GM19438 (cell line): Measurements from ENCODE around the gene PPID.
"Not testable (repeated sequence)": the region's sequence is repeated elsewhere in the genome, so short reads cannot be mapped to it uniquely, and the experiment has no call there.

ENCODE experiments used
- ATAC-seq: cut with Tn5 transposase; IDR thresholded peaks from one replicate; pipeline ENCODE4 v1.9.1; 2021; ENCODE audit warnings: low read depth; ENCODE audit not compliant: unreplicated experiment

The PPID gene

DNA sequence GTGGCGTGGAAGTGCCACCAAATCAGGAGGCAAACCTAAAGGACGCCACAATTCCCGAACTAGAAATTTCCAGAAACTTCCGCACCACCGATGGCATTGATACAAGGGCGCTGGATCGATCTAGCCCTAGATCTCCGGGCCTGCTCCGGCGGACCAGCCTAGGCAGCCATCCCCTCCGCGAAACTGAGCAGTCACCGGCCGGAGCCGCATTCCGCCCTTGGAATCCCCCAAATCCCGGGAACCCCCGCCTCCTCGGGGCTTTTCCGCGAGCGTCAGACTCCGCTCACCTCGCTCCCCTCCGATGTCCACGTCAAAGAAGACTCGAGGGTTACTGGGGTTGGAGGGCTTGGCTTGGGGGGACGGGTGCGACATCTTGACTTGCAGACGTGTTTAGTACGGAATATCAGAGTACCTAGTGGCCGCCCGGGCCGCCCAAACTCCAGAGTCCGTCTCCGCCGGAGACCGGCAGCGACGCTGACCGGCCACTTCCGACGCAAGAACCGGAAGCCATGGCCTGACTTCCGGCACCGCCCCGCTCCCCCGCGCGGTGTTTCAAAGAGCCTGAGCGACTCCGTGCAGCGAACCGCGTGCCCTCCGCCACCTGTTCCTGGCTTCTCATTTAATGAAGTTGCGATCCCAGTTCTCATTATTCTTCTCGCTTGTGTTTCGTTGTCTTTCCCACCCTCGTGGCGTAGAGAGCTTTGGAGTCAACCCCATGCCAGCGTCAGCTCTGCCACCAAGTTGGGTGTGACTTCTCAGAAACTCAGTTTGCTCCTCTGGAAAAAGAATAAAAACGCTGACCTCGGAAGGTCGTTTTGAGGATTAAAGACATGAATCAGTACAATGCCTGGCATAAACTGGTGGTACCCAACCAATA is at the start of gene PPID:
Gene PPID (minus strand): TSS at position 480 of the 877 bp plus-strand sequence. CDS start 108 bp downstream, at position 372.
- peak; percentile 99 for ATAC-seq

DNA sequence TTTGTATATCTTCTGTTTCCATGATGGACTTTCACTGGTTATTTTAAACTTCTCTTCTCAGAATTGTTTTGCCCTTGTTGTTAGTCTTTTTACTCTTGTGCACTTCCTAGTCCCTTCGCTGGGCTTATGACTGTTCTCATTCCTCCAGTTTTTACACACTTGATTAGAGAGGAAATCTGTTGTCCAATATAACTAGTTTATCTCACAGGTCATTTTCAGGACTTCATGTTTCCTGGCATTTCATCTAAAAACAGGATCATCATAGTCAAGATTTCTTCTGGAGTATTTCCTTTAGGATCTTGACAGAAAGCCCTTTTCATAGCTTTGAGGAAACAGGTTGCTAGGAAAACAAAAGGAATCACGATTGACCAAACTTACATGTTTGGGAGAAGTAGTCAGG is 48.6 kb upstream of the PPID start:
- no peak for ATAC-seq

DNA sequence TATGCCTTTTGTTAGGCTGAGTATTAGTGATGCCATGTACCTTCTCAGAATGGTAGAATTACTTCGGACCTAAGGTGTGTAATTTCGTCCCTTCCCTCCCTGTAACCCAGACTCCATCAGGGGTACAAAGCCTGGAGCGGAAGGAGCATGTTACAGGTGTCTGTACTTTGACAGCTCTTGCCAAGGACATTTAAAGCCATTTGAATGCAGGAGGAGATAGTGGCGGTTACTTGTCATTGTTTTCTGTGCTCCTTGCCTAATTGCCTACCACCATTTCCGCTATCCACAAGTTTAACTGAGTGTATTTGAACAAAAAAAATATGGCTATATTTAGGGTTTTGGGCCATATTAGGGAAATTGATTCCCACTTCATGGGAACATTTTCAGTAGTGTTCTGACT is 47.5 kb upstream of the PPID start:
- ATAC-seq = no peak

DNA sequence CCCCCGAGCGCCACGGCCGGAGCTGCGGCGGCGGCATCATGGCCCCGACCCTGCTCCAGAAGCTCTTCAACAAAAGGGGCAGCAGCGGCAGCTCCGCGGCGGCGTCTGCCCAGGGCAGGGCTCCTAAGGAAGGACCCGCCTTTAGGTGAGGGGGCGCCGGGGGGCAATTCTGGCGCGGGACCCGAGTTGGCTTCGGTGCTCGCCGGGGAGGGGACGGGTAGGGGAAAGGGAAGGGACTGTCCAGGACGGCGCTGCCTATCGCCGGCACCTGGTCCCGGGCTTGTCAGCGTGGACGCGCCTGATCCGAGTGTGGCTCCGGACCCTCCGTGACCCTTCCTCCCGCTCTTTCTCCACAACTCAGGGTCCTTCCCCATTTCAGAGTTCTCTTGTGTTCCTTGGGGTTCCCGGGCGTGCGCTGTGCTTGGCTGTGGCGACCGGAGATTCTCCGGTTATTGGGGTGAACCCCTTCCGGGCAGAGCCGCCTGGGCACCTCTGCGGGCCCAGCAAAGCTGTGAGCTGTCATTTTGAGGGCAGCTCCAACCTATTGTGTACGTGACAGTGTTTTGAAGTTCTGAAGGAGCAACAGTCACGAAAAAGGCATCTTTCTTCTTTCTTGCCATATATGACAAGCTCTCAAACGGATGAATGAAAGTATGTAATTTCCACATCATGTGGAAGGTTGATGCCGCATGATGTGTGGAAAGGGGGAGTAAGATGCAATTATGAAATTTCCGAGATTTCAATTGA is 46.2 kb upstream of the PPID start:
- ATAC-seq = peak; percentile 39

- peak; percentile 76 for ATAC-seq
Measured at GRCh38 chr4:158768555-158769174, 45.5 kb upstream of the PPID start, which contains the start of gene FNIP2. TSS of gene FNIP2 (plus strand) at chr4:158769026. CDS start at chr4:158769213, 187 bp downstream.

DNA sequence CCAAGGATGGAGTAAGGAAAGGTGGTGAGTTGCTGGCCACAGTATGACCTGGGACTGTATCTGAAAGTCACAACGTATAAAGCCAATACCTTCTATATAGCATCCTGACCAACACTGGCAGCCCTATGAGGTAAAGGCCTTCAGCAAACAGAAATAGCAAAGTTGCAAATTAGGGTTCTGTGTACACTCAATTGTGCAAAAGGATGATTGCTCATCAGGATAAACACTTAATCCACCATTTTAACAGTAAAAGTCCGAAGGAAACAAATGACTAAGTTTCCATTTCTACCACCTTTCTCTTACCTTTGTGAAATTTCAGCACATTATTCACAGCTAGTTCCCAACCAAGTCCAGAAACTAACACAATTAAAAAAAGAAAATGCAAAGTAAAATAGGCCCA is 44.3 kb upstream of the PPID start:
- no peak for ATAC-seq

- ATAC-seq = no peak
Measured at GRCh38 chr4:158766434-158767044, 43.3 kb upstream of the PPID start.

- no peak for ATAC-seq
Measured at GRCh38 chr4:158763462-158763861, 40.3 kb upstream of the PPID start.

- no peak for ATAC-seq
Measured at GRCh38 chr4:158762553-158762952, 39.4 kb upstream of the PPID start.

- ATAC-seq = no peak
Measured at GRCh38 chr4:158760866-158761265, 37.7 kb upstream of the PPID start.

DNA sequence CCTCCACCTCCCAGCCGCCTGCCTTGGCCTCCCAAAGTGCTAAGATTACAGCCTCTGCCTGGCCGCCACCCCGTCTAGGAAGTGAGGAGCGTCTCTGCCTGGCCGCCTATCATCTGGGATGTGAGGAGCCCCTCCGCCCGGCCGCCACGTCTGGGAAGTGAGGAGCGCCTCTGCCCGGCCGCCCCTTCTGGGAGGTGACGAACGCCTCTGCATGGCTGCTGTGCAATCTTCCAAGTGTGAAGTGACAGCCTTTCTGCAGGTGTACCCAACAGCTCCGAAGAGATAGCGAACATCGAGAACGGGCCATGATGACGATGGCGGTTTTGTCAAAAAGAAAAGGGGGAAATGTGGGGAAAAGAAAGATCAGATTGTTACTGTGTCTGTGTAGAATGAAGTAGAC is 36.3 kb upstream of the PPID start:
- not testable (repeated sequence) for ATAC-seq

DNA sequence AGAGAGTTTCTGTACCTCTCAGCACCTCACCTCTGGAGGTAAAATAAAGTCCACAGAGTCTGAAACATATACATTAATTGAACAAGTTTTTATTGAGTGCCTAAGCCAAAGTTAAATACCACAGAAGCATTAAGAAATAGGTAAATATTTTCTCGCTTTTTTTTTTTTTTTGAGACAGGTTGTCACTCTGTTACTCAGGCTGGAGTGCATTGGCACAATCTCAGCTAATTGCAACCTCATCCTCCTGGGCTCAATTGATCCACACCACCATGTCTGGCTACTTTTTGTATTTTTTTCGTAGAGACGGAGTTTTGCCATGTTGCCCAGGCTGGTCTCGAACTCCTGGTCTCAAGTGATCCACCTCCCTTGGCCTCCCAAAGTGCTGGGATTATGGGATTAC is 35.5 kb upstream of the PPID start:
- no peak for ATAC-seq

DNA sequence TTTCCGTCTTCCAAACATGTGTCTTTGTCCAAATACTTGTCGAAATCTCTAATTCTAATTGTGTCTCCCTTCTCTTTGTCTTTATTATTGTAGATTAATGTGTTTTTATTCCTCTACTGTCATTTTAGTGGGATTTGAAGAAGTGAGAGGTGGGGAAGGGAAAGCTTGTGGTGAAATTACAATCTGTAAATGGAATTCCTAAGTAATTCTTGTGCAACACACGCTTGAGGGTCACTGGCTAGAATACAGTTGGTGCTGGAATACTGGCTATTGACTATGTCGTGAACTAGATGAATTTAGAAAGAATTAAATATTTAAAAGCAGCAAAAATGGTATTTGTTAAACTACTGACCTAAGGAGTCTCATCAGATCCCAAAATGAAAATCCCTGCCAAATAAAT is 34.9 kb upstream of the PPID start:
- no peak for ATAC-seq

DNA sequence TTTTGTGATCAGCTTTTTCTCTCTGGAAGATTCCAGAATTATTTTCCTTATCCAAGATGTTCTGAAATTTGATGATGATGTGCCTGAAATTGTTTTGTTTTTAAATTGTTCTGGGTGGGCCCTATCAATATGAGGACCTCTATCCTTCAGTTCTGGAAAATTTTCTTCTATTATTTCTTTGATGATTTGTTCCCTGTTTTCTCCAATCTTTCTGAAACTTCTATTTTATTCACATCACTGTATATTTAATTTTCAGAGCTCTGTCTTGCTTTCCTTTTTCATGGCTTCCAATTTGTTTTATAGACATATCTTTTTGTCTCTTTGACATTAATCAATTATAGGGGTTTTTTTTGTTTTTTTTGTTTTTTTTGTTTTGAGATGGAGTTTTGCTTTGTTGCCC is 33.4 kb upstream of the PPID start:
- ATAC-seq = no peak

- not testable (repeated sequence) for ATAC-seq
Measured at GRCh38 chr4:158755819-158756218, 32.6 kb upstream of the PPID start.

- no peak for ATAC-seq
Measured at GRCh38 chr4:158754385-158755180, 31.4 kb upstream of the PPID start.

DNA sequence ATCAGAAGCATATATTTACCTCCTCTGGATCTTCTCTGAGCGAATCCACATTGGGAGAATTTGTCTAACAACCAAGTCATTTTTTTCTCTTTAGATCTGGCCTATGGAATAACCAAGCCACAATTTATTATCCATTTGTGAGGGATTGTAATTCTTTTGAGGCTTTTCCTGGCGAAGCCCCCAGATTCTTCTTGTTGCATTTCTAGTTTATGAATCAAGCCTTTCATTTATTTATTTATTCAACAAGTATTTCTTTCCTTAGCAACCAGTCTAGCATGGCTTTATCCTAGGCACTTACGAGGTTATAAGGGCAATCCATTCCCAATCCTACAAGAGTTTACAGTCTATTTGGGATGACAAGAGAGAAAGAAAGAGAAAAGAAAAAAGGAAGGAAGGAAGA is 27.2 kb upstream of the PPID start:
- ATAC-seq = no peak

GRCh38 chr4:158746537-158746936 is 23.3 kb upstream of the PPID start:
- ATAC-seq = not testable (repeated sequence)

DNA sequence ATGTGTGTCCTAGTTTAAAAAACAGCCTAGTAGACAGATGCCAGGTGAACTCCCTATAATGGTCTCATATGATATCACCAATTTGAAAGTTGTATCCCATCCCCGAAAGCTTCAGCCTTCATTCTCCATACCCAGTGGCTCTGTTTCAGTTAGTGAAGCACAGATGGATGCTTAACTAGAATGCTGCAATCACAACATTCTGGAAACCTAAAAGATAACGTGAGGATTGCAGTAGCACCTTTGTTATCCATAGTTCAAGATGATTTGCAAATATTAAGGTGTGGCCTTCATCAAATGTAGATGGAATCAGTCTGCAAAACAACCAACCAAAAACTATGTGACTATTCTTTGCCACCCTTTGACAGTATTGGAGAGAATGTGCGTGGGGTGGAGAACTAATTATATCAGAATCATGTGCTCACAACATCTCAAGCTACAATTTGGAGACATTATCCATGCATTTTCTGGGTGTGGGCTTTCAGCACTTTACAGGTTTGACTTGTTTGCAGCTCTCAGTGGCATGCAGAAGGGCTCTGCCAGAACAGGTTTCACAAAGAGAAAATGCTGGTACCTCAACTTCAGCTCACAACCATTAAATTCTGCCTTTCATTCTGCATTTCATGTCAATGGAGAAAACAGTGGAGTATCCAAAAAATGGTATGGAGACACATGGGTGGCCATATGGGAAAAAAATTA is 18.3 kb upstream of the PPID start:
- no peak for ATAC-seq
